ENCODE data around the gene OR5AP2.

DNA sequence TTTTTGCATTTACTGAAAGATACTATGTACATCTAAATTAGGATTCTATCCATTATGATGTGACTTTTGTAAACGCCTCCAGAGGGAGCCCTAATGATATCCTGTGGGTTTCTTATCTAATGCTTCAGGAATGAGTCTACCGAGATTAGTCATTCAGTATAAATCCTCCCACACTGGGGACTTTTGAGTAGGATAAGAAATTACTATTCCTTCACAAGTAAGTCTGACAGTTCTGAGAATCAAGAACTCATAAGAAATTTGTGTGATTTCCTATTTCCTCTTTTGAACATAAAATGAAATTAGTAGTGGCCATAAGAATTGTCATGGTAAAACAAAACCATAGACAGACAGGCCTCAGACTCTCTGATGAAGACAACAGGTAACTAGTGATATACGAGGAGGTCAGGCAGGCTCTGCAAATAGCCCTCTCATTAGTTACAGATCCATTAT, 17.6 kb downstream of the OR5AP2 start:
- TF ChIP-seq CTCF (IDR thresholded peaks at IDR 0.05) (no peak), POLR2A (IDR thresholded peaks at IDR 0.05) (no peak)
